RWPE2 (cell line): ENCODE data around the gene NTHL1.

Experiments used
- ATAC-seq: fragments of 200-7000 bp; cut with Tn5 transposase; 3 replicates; pipeline ENCODE4 v1.9.1; 2021; ENCODE audit warnings: low read depth
- DNase-seq: peaks from one replicate; pipeline ENCODE4 v3.0.0-alpha.2; 2020; ENCODE audit warnings: low spot score
- H3K27ac ChIP-seq: fragments of 450-650 bp; 2 replicates; pipeline ENCODE4 v1.5.1; 2017; ENCODE audit warnings: mild to moderate bottlenecking; ENCODE audit not compliant: poor library complexity, severe bottlenecking
- H3K27me3 ChIP-seq: fragments of 250-450 bp; sonication (Bioruptor Pico); 2 replicates; pipeline ENCODE4 v1.5.1; 2021; ENCODE audit warnings: mild to moderate bottlenecking, moderate library complexity; ENCODE audit not compliant: insufficient read depth, poor library complexity, severe bottlenecking
- H3K36me3 ChIP-seq: fragments of 250-450 bp; sonication (Bioruptor Pico); 2 replicates; pipeline ENCODE4 v1.5.1; 2020; ENCODE audit warnings: low read depth, mild to moderate bottlenecking, moderate library complexity
- H3K4me1 ChIP-seq: fragments of 250-450 bp; sonication (Bioruptor Pico); 2 replicates; pipeline ENCODE4 v1.5.1; 2021; ENCODE audit warnings: mild to moderate bottlenecking, moderate library complexity; ENCODE audit not compliant: insufficient read depth, poor library complexity, severe bottlenecking
- H3K4me3 ChIP-seq: fragments of 250-450 bp; sonication (Bioruptor Pico); 2 replicates; pipeline ENCODE4 v1.5.1; 2021; ENCODE audit warnings: mild to moderate bottlenecking, moderate library complexity; ENCODE audit not compliant: severe bottlenecking
- H3K9me3 ChIP-seq: fragments of 250-450 bp; sonication (Bioruptor Pico); 2 replicates; pipeline ENCODE4 v1.5.1; 2021; ENCODE audit warnings: mild to moderate bottlenecking, moderate library complexity; ENCODE audit not compliant: severe bottlenecking
- CTCF ChIP-seq: fragments of 450-650 bp; IDR thresholded peaks from one replicate; pipeline ENCODE4 v1.5.1; 2017; ENCODE audit warnings: mild to moderate bottlenecking, moderate library complexity; ENCODE audit not compliant: poor library complexity, severe bottlenecking

The NTHL1 gene

GRCh38 chr16:2081201-2082084 is 33.8 kb upstream of the NTHL1 start:
- no peak for DNase-seq
- H3K4me3 ChIP-seq = no peak overlapping the region
- H3K4me1 ChIP-seq = peaks cover 6% of the 10 kb centered on the region
- H3K9me3 ChIP-seq = no peaks in the 10 kb centered on the region
- peak; percentile 1; the same call in 1 of the 3 replicates for ATAC-seq
- H3K36me3 ChIP-seq = peaks cover 29% of the 10 kb centered on the region
- H3K27me3 ChIP-seq = no peaks in the 10 kb centered on the region
- no peak overlapping the region for H3K27ac ChIP-seq
- TF ChIP-seq CTCF = no peak

DNA sequence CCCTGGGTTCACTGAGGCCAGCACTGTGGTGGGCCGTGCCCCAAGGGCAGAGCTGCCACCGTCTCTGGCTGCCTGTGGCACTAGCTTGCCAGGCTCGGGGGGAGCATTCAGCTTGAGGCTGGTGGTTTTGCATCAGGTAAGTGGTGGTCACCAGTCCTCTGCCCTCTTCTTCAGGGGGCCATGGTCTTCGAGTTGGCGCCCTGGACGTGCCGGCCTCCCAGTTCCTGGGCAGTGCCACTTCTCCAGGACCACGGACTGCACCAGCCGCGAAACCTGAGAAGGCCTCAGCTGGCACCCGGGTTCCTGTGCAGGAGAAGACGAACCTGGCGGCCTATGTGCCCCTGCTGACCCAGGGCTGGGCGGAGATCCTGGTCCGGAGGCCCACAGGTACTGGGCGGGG is 32.4 kb upstream of the NTHL1 start:
- ATAC-seq = no peak
- TF ChIP-seq CTCF = no peak
- H3K27me3 ChIP-seq = no peaks in the 10 kb centered on the region
- peaks cover 26% of the 10 kb centered on the region for H3K36me3 ChIP-seq
- no peak overlapping the region for H3K4me3 ChIP-seq
- H3K27ac ChIP-seq = no peak overlapping the region
- H3K4me1 ChIP-seq = peaks cover 6% of the 10 kb centered on the region
- no peak for DNase-seq
- H3K9me3 ChIP-seq = no peaks in the 10 kb centered on the region

GRCh38 chr16:2079311-2079800 is 31.7 kb upstream of the NTHL1 start:
- no peaks in the 10 kb centered on the region for H3K27me3 ChIP-seq
- no peak for ATAC-seq
- no peak overlapping the region for H3K27ac ChIP-seq
- no peak for TF ChIP-seq CTCF
- no peak for DNase-seq
- no peak overlapping the region for H3K4me3 ChIP-seq
- peaks cover 25% of the 10 kb centered on the region for H3K36me3 ChIP-seq
- H3K4me1 ChIP-seq = peaks cover 6% of the 10 kb centered on the region
- H3K9me3 ChIP-seq = no peaks in the 10 kb centered on the region

DNA sequence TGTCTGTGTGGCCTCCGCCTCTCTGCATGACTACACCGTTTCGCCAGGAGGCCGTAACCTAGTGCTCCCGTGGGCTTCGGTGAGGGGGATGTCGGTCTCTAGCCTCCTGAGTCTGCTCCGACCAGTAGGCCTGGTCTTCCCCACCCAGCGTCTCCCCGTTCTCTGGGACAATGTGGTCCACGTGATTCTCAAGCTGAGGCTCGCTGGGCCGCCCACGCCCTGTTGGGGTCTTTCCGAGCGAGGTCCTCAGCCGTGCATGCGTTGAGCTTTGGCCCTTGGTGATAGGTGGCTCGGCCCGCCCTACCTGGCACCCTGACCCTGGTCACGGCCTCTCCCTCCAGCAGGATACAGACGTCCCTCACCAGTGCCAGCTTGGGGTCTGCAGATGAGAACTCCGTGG is 31.1 kb upstream of the NTHL1 start:
- no peak overlapping the region for H3K4me3 ChIP-seq
- no peaks in the 10 kb centered on the region for H3K9me3 ChIP-seq
- DNase-seq (no peak), ATAC-seq (no peak)
- H3K27me3 ChIP-seq = no peaks in the 10 kb centered on the region
- H3K27ac ChIP-seq = no peak overlapping the region
- no peak for TF ChIP-seq CTCF
- peaks cover 6% of the 10 kb centered on the region for H3K4me1 ChIP-seq
- H3K36me3 ChIP-seq = peaks cover 18% of the 10 kb centered on the region

GRCh38 chr16:2078096-2078495 is 30.5 kb upstream of the NTHL1 start:
- DNase-seq = no peak
- H3K4me1 ChIP-seq = peaks cover 6% of the 10 kb centered on the region
- H3K36me3 ChIP-seq = peaks cover 15% of the 10 kb centered on the region

More at GRCh38 chr16:2078096-2078495, 30.5 kb upstream of the NTHL1 start:
- Histone ChIP-seq H3K27me3 (no peaks in the 10 kb centered on the region), H3K9me3 (no peaks in the 10 kb centered on the region), H3K27ac (no peak overlapping the region), H3K4me3 (no peak overlapping the region)
- TF ChIP-seq CTCF = no peak
- ATAC-seq = no peak
